Measurements from ENCODE around the gene NUDT22.

DNA sequence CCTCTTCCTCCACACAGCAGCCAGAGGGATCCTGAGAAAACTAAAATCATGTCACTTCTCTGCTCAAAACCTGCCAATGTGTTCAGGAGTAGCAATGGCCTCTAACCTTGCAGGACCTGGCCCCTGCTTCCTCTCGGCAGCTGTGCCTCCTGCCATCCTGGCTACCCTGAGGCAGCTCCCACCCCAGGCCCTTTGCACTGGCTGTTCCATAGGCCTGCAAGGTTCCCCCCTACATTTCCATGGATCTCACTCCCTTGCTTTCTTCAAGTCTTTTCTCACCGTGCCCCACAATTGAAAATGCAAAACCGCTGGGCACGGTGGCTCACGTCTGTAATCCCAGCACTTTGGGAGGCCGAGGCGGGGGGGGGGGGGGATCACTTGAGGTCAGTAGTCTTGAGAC, 42.2 kb upstream of the NUDT22 start:
- TF ChIP-seq, protein P1, sequence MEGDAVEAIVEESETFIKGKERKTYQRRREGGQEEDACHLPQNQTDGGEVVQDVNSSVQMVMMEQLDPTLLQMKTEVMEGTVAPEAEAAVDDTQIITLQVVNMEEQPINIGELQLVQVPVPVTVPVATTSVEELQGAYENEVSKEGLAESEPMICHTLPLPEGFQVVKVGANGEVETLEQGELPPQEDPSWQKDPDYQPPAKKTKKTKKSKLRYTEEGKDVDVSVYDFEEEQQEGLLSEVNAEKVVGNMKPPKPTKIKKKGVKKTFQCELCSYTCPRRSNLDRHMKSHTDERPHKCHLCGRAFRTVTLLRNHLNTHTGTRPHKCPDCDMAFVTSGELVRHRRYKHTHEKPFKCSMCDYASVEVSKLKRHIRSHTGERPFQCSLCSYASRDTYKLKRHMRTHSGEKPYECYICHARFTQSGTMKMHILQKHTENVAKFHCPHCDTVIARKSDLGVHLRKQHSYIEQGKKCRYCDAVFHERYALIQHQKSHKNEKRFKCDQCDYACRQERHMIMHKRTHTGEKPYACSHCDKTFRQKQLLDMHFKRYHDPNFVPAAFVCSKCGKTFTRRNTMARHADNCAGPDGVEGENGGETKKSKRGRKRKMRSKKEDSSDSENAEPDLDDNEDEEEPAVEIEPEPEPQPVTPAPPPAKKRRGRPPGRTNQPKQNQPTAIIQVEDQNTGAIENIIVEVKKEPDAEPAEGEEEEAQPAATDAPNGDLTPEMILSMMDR (IDR thresholded peaks at IDR 0.05; ENCODE audit: low read length) = no peak
- TF ChIP-seq EZH2 (IDR thresholded peaks at IDR 0.05; ENCODE audit: borderline replicate concordance, low read length) = no peak

Measured in OCI-LY1 (cell line).